ENCODE measurements around the gene C3orf49. TPM values are rescaled to one million over a fixed set of nuclear protein-coding genes. Genes with fewer than 3 reads are reported as not detected.

C3orf49 gene
- total RNA-seq, result not detected in 2 replicates

GRCh38 chr3:63819151-63819398 is at the start of gene C3orf49:
TSS of gene C3orf49 (plus strand) at chr3:63819299. CDS start at chr3:63819472, 173 bp downstream.
- H3K4me3 ChIP-seq (ENCODE audit: low read depth, low read length), result no peak within 1 kb of the TSS
- H3K27me3 ChIP-seq (ENCODE audit: control insufficient read depth, insufficient read depth, low read length), result no peaks in the 10 kb centered on the region
- DNase-seq (ENCODE audit: low read depth) (no peak), FAIRE-seq (no peak)
- no peak for TF ChIP-seq CTCF (IDR thresholded peaks at IDR 0.05; ENCODE audit: insufficient read depth, low read length, severe bottlenecking)
- no peaks in the 10 kb centered on the region for H3K36me3 ChIP-seq (ENCODE audit: control insufficient read depth, insufficient read depth, low read length)

- Histone ChIP-seq H3K4me3 (ENCODE audit: low read depth, low read length) (no peak overlapping the region), H3K36me3 (ENCODE audit: control insufficient read depth, insufficient read depth, low read length) (no peaks in the 10 kb centered on the region), H3K27me3 (ENCODE audit: control insufficient read depth, insufficient read depth, low read length) (no peaks in the 10 kb centered on the region)
- TF ChIP-seq CTCF (IDR thresholded peaks at IDR 0.05; ENCODE audit: insufficient read depth, low read length, severe bottlenecking), result no peak
- no peak for FAIRE-seq
- DNase-seq (ENCODE audit: low read depth), result no peak
Observed at GRCh38 chr3:63774781-63775180, 44.3 kb upstream of the C3orf49 start.

GRCh38 chr3:63779227-63779626 is 39.9 kb upstream of the C3orf49 start:
- no peak for TF ChIP-seq CTCF (IDR thresholded peaks at IDR 0.05; ENCODE audit: insufficient read depth, low read length, severe bottlenecking)
- Histone ChIP-seq H3K36me3 (ENCODE audit: control insufficient read depth, insufficient read depth, low read length) (no peaks in the 10 kb centered on the region), H3K4me3 (ENCODE audit: low read depth, low read length) (no peak overlapping the region), H3K27me3 (ENCODE audit: control insufficient read depth, insufficient read depth, low read length) (no peaks in the 10 kb centered on the region)
- DNase-seq (ENCODE audit: low read depth) (no peak), FAIRE-seq (no peak)

GRCh38 chr3:63791974-63792373 is 27.1 kb upstream of the C3orf49 start:
- peak; percentile 78 for DNase-seq (ENCODE audit: low read depth)
- TF ChIP-seq CTCF (IDR thresholded peaks at IDR 0.05; ENCODE audit: insufficient read depth, low read length, severe bottlenecking), result peak; percentile 46
- FAIRE-seq, result no peak

GRCh38 chr3:63795438-63795837 is 23.7 kb upstream of the C3orf49 start:
- Histone ChIP-seq H3K36me3 (ENCODE audit: control insufficient read depth, insufficient read depth, low read length) (no peaks in the 10 kb centered on the region), H3K27me3 (ENCODE audit: control insufficient read depth, insufficient read depth, low read length) (no peaks in the 10 kb centered on the region), H3K4me3 (ENCODE audit: low read depth, low read length) (no peak overlapping the region)
- TF ChIP-seq CTCF (IDR thresholded peaks at IDR 0.05; ENCODE audit: insufficient read depth, low read length, severe bottlenecking), result no peak
- peak; percentile 11 for DNase-seq (ENCODE audit: low read depth)
- FAIRE-seq, result peak; percentile 89

More at GRCh38 chr3:63791974-63792373, 27.1 kb upstream of the C3orf49 start:
- Histone ChIP-seq H3K27me3 (ENCODE audit: control insufficient read depth, insufficient read depth, low read length) (no peaks in the 10 kb centered on the region), H3K36me3 (ENCODE audit: control insufficient read depth, insufficient read depth, low read length) (no peaks in the 10 kb centered on the region), H3K4me3 (ENCODE audit: low read depth, low read length) (no peak overlapping the region)

- FAIRE-seq (no peak), DNase-seq (ENCODE audit: low read depth) (no peak)
- no peak for TF ChIP-seq CTCF (IDR thresholded peaks at IDR 0.05; ENCODE audit: insufficient read depth, low read length, severe bottlenecking)
- no peak overlapping the region for H3K4me3 ChIP-seq (ENCODE audit: low read depth, low read length)
- H3K36me3 ChIP-seq (ENCODE audit: control insufficient read depth, insufficient read depth, low read length), result no peaks in the 10 kb centered on the region
- no peaks in the 10 kb centered on the region for H3K27me3 ChIP-seq (ENCODE audit: control insufficient read depth, insufficient read depth, low read length)
Observed at GRCh38 chr3:63798544-63798943, 20.6 kb upstream of the C3orf49 start.
